H1 (cell line): Measurements from ENCODE around the gene RTTN. TPM values are rescaled to one million over a fixed set of nuclear protein-coding genes. Genes with fewer than 3 reads are reported as not detected.

Experiments
- MAFK ChIP-seq: IDR thresholded peaks from 2 replicates; pipeline ENCODE4 v1.6.1; 2012; ENCODE audit warnings: low read depth, mild to moderate bottlenecking, improper control_type of control experiment, low read length
- polyA plus RNA-seq, 7 experiments: library from polyadenylated mRNA; depleted of rRNA in 3 of 7; stranded (reverse) in 5 of 7; unstranded in 2 of 7; fragments of >200 nt in 5 of 7; fragments of 200-250 nt in 2 of 7; gene quantifications; 1 replicate in 5 of 7; 2 replicates in 1 of 7; 4 replicates in 1 of 7; pipeline versions ENCODE4 v1.2.1 to v1.2.3, GENCODE V29; 2011 to 2013; ENCODE audit warnings: missing spikeins in 2 of 7, mixed read lengths in 2 of 7
- total RNA-seq: library from RNA; stranded (reverse); fragmentation: NEBNext Ultra II Directional; extraction: Animal tissue kit (Norgen Biotek cat#: 25700); gene quantifications from 2 replicates; pipeline ENCODE4 v1.2.1, GENCODE V29; 2021
- TF ChIP-seq, protein P1 (sequence below): IDR thresholded peaks from 2 replicates; pipeline ENCODE4 v1.6.1; 2012; ENCODE audit warnings: inconsistent platforms

The RTTN gene
- total and polyA plus RNA-seq, 2 of the 8 experiments (the other 6 are each of a cell fraction or from before 2014, with no cell fraction given), result 9.1 to 21.4 TPM

DNA sequence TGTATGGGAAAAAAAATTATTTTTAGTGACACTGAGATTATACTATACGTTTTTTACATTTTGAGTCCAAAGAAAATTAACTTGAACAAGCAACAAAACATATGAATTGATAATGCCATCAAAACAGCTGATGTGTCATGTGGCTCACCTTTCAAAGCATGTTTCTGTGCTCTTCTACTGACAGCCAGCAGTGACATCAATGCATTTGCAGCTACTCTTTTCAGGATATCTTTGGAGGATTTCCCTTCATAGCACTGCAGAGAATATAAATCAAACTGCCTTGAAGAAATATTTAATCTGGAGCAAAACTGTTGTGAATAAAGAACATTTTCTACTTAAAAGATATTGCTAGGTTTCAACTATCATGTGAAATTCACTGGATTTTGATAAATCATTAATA is 174.8 kb downstream of the RTTN start (continued):
- TF ChIP-seq MAFK, result no peak
- TF ChIP-seq, protein P1, sequence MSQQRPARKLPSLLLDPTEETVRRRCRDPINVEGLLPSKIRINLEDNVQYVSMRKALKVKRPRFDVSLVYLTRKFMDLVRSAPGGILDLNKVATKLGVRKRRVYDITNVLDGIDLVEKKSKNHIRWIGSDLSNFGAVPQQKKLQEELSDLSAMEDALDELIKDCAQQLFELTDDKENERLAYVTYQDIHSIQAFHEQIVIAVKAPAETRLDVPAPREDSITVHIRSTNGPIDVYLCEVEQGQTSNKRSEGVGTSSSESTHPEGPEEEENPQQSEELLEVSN, result no peak
